H1 (cell line): ENCODE data around the gene SLC35F3. TPM values are rescaled to one million over a fixed set of nuclear protein-coding genes. Genes with fewer than 3 reads are reported as not detected.

Source experiments
- CTCF ChIA-PET: fragments of 300-600 bp; sonication (Branson Sonifier 250); formaldehyde crosslinking; loops from one replicate; lab custom pipeline; 2021; ENCODE audit not compliant: partially characterized antibody; lab: Charles Lee
- POLR2A ChIA-PET: fragments of 300-600 bp; sonication (Branson Sonifier 250); formaldehyde crosslinking; loops from one replicate; lab custom pipeline; 2021; ENCODE audit warnings: inconsistent platforms; ENCODE audit not compliant: partially characterized antibody; lab: Charles Lee
- DNase-seq, 2 experiments: peaks; one replicate each; pipeline versions ENCODE4 v3.0.0 to v3.0.0-alpha.2; 2010 to 2022; ENCODE audit warnings: low spot score in 2 of 2, low read depth in 1 of 2, mixed read lengths in 1 of 2
- FAIRE-seq: peaks from 2 replicates; lab custom pipeline; 2011; peaks lifted over from hg19 to GRCh38; lab: Jason Lieb, UNC
- H2AFZ ChIP-seq: 2 replicates; pipeline ENCODE4 v1.8.1; 2012; ENCODE audit warnings: low read length, inconsistent platforms
- H2AK5ac ChIP-seq: 2 replicates; pipeline ENCODE4 v1.6.1; 2013; ENCODE audit warnings: low read depth, low read length
- H2BK120ac ChIP-seq: replicated peaks from 2 replicates; pipeline ENCODE3; 2013; ENCODE audit warnings: low read depth, low read length, inconsistent platforms
- H2BK12ac ChIP-seq: 2 replicates; pipeline ENCODE4 v1.6.1; 2013; ENCODE audit warnings: low read depth, low read length
- H2BK15ac ChIP-seq: 2 replicates; pipeline ENCODE4 v1.6.1; 2013; ENCODE audit warnings: low read length
- H2BK20ac ChIP-seq: 2 replicates; pipeline ENCODE4 v1.6.1; 2013; ENCODE audit warnings: low read length
- H2BK5ac ChIP-seq: 2 replicates; pipeline ENCODE4 v1.6.1; 2013; ENCODE audit warnings: low read depth, low read length
- H3K14ac ChIP-seq: 2 replicates; pipeline ENCODE4 v1.6.1; 2013; ENCODE audit warnings: inconsistent platforms; ENCODE audit not compliant: insufficient read length
- H3K18ac ChIP-seq: 2 replicates; pipeline ENCODE4 v1.6.1; 2013; ENCODE audit warnings: low read length; ENCODE audit errors: extremely low read depth
- H3K23ac ChIP-seq: 2 replicates; pipeline ENCODE4 v1.6.1; 2013; ENCODE audit warnings: inconsistent platforms; ENCODE audit not compliant: insufficient read length
- H3K23me2 ChIP-seq: 2 replicates; pipeline ENCODE4 v1.6.1; 2013; ENCODE audit warnings: low read depth, low read length
- H3K27ac ChIP-seq: 2 replicates; pipeline ENCODE4 v1.6.1; 2011; ENCODE audit warnings: low read depth, low read length, inconsistent platforms
- H3K27me3 ChIP-seq, 4 experiments: replicated peaks in 1 of 4; 1 replicate in 1 of 4; 2 replicates in 3 of 4; pipeline versions ENCODE4 v1.6.1 to v1.8.1; 2011 to 2013; ENCODE audit warnings: low read length in 3 of 4, mild to moderate bottlenecking in 3 of 4, inconsistent platforms in 2 of 4, mixed read lengths in 2 of 4, moderate library complexity in 1 of 4; ENCODE audit not compliant: control insufficient read depth in 3 of 4, insufficient read depth in 3 of 4; ENCODE audit errors: extremely low read depth in 1 of 4
- H3K36me3 ChIP-seq, 4 experiments: 2 replicates each; pipeline versions ENCODE4 v1.6.1 to v1.8.1; 2011 to 2013; ENCODE audit warnings: mild to moderate bottlenecking in 4 of 4, low read length in 3 of 4, moderate library complexity in 2 of 4, control low read depth in 1 of 4, inconsistent platforms in 1 of 4; ENCODE audit not compliant: insufficient read depth in 4 of 4, control insufficient read depth in 2 of 4
- H3K4ac ChIP-seq: replicated peaks from 2 replicates; pipeline ENCODE3; 2013; ENCODE audit warnings: low read length, low read depth, mixed read lengths, inconsistent platforms; ENCODE audit not compliant: insufficient read length
- H3K4me1 ChIP-seq, 4 experiments: replicated peaks in 1 of 4; 1 replicate in 1 of 4; 2 replicates in 3 of 4; pipeline versions ENCODE4 v1.6.1 to v1.8.1; 2011 to 2013; ENCODE audit warnings: low read length in 3 of 4, inconsistent platforms in 2 of 4, mixed read lengths in 1 of 4; ENCODE audit not compliant: insufficient read depth in 4 of 4, control insufficient read depth in 3 of 4
- H3K4me2 ChIP-seq, 2 experiments: 2 replicates each; pipeline versions ENCODE4 v1.6.1 to v1.8.1; 2011 to 2013; ENCODE audit warnings: low read depth in 2 of 2, low read length in 2 of 2, control low read depth in 1 of 2, inconsistent platforms in 1 of 2, mild to moderate bottlenecking in 1 of 2; ENCODE audit not compliant: insufficient read depth in 1 of 2
- H3K4me3 ChIP-seq, 4 experiments: fragments of 200-600, 300-600 bp in 1 of 4; sonication (generic), shearing (Covaris generic), sonication (Bioruptor Twin) in 1 of 4; 2 replicates each; pipeline versions ENCODE4 v1.5.1 to v1.8.1; 2011 to 2016; ENCODE audit warnings: low read length in 4 of 4, low read depth in 3 of 4, control low read depth in 2 of 4, inconsistent platforms in 2 of 4, mild to moderate bottlenecking in 2 of 4, mixed read lengths in 1 of 4, moderate library complexity in 1 of 4; ENCODE audit not compliant: insufficient read depth in 2 of 4; ENCODE audit errors: extremely low read depth in 1 of 4
- H3K56ac ChIP-seq: replicated peaks from 2 replicates; pipeline ENCODE3; 2013; ENCODE audit warnings: low read depth, mild to moderate bottlenecking, mixed read lengths, low read length, inconsistent platforms; ENCODE audit not compliant: insufficient read length
- H3K79me1 ChIP-seq: 2 replicates; pipeline ENCODE4 v1.6.1; 2013; ENCODE audit warnings: low read depth, low read length, control low read depth
- H3K79me2 ChIP-seq, 2 experiments: 2 replicates each; pipeline versions ENCODE4 v1.6.1 to v1.8.1; 2012 to 2013; ENCODE audit warnings: low read length in 2 of 2, mild to moderate bottlenecking in 2 of 2, inconsistent platforms in 1 of 2; ENCODE audit not compliant: insufficient read depth in 2 of 2, control insufficient read depth in 1 of 2
- H3K9ac ChIP-seq, 4 experiments: replicated peaks in 1 of 4; 1 replicate in 1 of 4; 2 replicates in 3 of 4; pipeline versions ENCODE4 v1.6.1 to v1.8.1; 2011 to 2013; ENCODE audit warnings: low read depth in 3 of 4, low read length in 3 of 4, control low read depth in 2 of 4, mild to moderate bottlenecking in 2 of 4, moderate library complexity in 2 of 4, inconsistent platforms in 1 of 4; ENCODE audit errors: extremely low read depth in 1 of 4
- H3K9me3 ChIP-seq, 2 experiments: 2 replicates each; pipeline versions ENCODE4 v1.6.1 to v1.8.1; 2012 to 2013; ENCODE audit warnings: mild to moderate bottlenecking in 2 of 2, moderate library complexity in 2 of 2, control low read depth in 1 of 2, inconsistent platforms in 1 of 2, low read depth in 1 of 2, low read length in 1 of 2, mixed read lengths in 1 of 2; ENCODE audit not compliant: insufficient read depth in 2 of 2
- H4K20me1 ChIP-seq, 2 experiments: replicated peaks in 1 of 2; 2 replicates each; pipeline versions ENCODE3 to v1.8.1; 2011 to 2013; ENCODE audit warnings: inconsistent platforms in 2 of 2, low read length in 2 of 2, mild to moderate bottlenecking in 1 of 2; ENCODE audit not compliant: insufficient read depth in 2 of 2, control insufficient read depth in 1 of 2
- H4K5ac ChIP-seq: 2 replicates; pipeline ENCODE4 v1.6.1; 2013; ENCODE audit warnings: low read length, low read depth, mixed read lengths, inconsistent platforms; ENCODE audit not compliant: insufficient read length
- H4K8ac ChIP-seq: 2 replicates; pipeline ENCODE4 v1.8.0; 2013; ENCODE audit warnings: mild to moderate bottlenecking, moderate library complexity, low read length, inconsistent platforms; ENCODE audit not compliant: insufficient read depth; ENCODE audit errors: extremely low read depth
- H4K91ac ChIP-seq: replicated peaks from 2 replicates; pipeline ENCODE3; 2013; ENCODE audit warnings: low read length, mixed read lengths, inconsistent platforms; ENCODE audit not compliant: insufficient read length
- CHD1 ChIP-seq: IDR thresholded peaks from 2 replicates; pipeline ENCODE4 v1.6.1; 2012; ENCODE audit warnings: low read depth, low read length, improper control_type of control experiment
- EGR1 ChIP-seq: IDR thresholded peaks from 2 replicates; pipeline ENCODE4 v1.6.1; 2011; ENCODE audit warnings: low read depth, low read length, borderline replicate concordance
- EP300 ChIP-seq, 2 experiments: IDR thresholded peaks; 1 replicate in 1 of 2; 2 replicates in 1 of 2; pipeline ENCODE4 v1.6.1; 2011 to 2012; ENCODE audit warnings: low read depth in 2 of 2, low read length in 2 of 2, mild to moderate bottlenecking in 2 of 2, borderline replicate concordance in 1 of 2, inconsistent platforms in 1 of 2, moderate library complexity in 1 of 2
- GABPA ChIP-seq: IDR thresholded peaks from 2 replicates; pipeline ENCODE4 v1.6.1; 2011; ENCODE audit warnings: mild to moderate bottlenecking, low read length, moderate library complexity, borderline replicate concordance; ENCODE audit not compliant: insufficient read depth
- HDAC2 ChIP-seq, 2 experiments: fragments of 300-600 bp in 1 of 2; sonication (generic) in 1 of 2; IDR thresholded peaks; 2 replicates each; pipeline ENCODE4 v1.6.1; 2011 to 2012; ENCODE audit warnings: low read depth in 2 of 2, low read length in 2 of 2, mild to moderate bottlenecking in 2 of 2, moderate library complexity in 2 of 2, borderline replicate concordance in 1 of 2, inconsistent platforms in 1 of 2
- JUN ChIP-seq: IDR thresholded peaks from 2 replicates; pipeline ENCODE4 v1.6.1; 2011; ENCODE audit warnings: low read depth, mild to moderate bottlenecking, improper control_type of control experiment, low read length
- NANOG ChIP-seq: IDR thresholded peaks from 2 replicates; pipeline ENCODE4 v1.6.1; 2011; ENCODE audit warnings: low read length, low read depth, mild to moderate bottlenecking, inconsistent platforms; ENCODE audit not compliant: insufficient read depth, poor library complexity, severe bottlenecking
- PHF8 ChIP-seq: fragments of 200-600 bp; sonication (generic); conservative IDR thresholded peaks from 2 replicates; pipeline ENCODE4 v1.7.1; 2012; ENCODE audit warnings: low read depth, mild to moderate bottlenecking, inconsistent platforms, low read length, moderate library complexity
- POLR2A ChIP-seq, 2 experiments: IDR thresholded peaks; 1 replicate in 1 of 2; 2 replicates in 1 of 2; pipeline ENCODE4 v1.6.1; 2011; ENCODE audit warnings: low read depth in 2 of 2, low read length in 2 of 2, mild to moderate bottlenecking in 2 of 2; ENCODE audit errors: control extremely low read depth in 1 of 2
- RAD21 ChIP-seq, 2 experiments: IDR thresholded peaks in 1 of 2; conservative IDR thresholded peaks in 1 of 2; 2 replicates each; pipeline ENCODE4 v1.6.1; 2011; ENCODE audit warnings: low read depth in 2 of 2, low read length in 2 of 2, improper control_type of control experiment in 1 of 2, inconsistent platforms in 1 of 2, mild to moderate bottlenecking in 1 of 2, moderate library complexity in 1 of 2
- RBBP5 ChIP-seq: IDR thresholded peaks from 2 replicates; pipeline ENCODE4 v1.7.1; 2012; ENCODE audit warnings: low read depth, mild to moderate bottlenecking, inconsistent platforms, low read length, moderate library complexity, borderline replicate concordance
- SRF ChIP-seq: IDR thresholded peaks from 2 replicates; pipeline ENCODE4 v1.6.1; 2011; ENCODE audit warnings: mild to moderate bottlenecking, low read depth, low read length, moderate library complexity
- TCF12 ChIP-seq: IDR thresholded peaks from 2 replicates; pipeline ENCODE4 v1.6.1; 2011; ENCODE audit warnings: low read depth, mild to moderate bottlenecking, low read length
- WGBS, 2 experiments: shearing (Covaris generic) in 1 of 2; methylation state at CpG; one replicate each; pipeline versions ENCODE4 v1.1.6 to v1.1.7; 2013 to 2015; ENCODE audit warnings: low lambda C conversion rate in 2 of 2, mixed read lengths in 2 of 2, inconsistent platforms in 1 of 2, low coverage in 1 of 2, missing lambda C conversion rate in 1 of 2; ENCODE audit not compliant: insufficient replicate concordance in 2 of 2, insufficient coverage in 1 of 2, insufficient read length in 1 of 2; ENCODE audit errors: extremely low coverage in 1 of 2, missing lambda C conversion rate in 1 of 2; 5-methylcytosine and 5-hydroxymethylcytosine counted together
- polyA plus RNA-seq, 7 experiments: library from polyadenylated mRNA; depleted of rRNA in 3 of 7; stranded (reverse) in 5 of 7; unstranded in 2 of 7; fragments of >200 nt in 5 of 7; fragments of 200-250 nt in 2 of 7; gene quantifications; 1 replicate in 5 of 7; 2 replicates in 1 of 7; 4 replicates in 1 of 7; pipeline versions ENCODE4 v1.2.1 to v1.2.3, GENCODE V29; 2011 to 2013; ENCODE audit warnings: missing spikeins in 2 of 7, mixed read lengths in 2 of 7
- total RNA-seq: library from RNA; stranded (reverse); fragmentation: NEBNext Ultra II Directional; extraction: Animal tissue kit (Norgen Biotek cat#: 25700); gene quantifications from 2 replicates; pipeline ENCODE4 v1.2.1, GENCODE V29; 2021

Gene SLC35F3
- total and polyA plus RNA-seq, 2 of the 8 experiments (the other 6 are each of a cell fraction or from before 2014, with no cell fraction given) = 0.78 to 1.2 TPM

GRCh38 chr1:234123867-234124266 lies 219.4 kb downstream of the SLC35F3 start:
- Histone ChIP-seq H3K36me3 (no peaks in the 10 kb centered on the region), H3K18ac (no peak overlapping the region), H2AK5ac (no peak overlapping the region), H3K79me1 (no peaks in the 10 kb centered on the region), H2BK20ac (no peak overlapping the region), H4K20me1 (no peaks in the 10 kb centered on the region), H3K4me3 (no peak overlapping the region), H3K56ac (no peak overlapping the region), H3K4me2 (no peak overlapping the region), H3K4me1 (0 out of 7 replicates have a peak, but pooled peaks cover 0 to 2% (median 0%) of the 10 kb centered on the region in 4 experiments), H3K27ac (no peak overlapping the region), H3K23ac (no peak overlapping the region), H2AFZ (no peak overlapping the region), H3K4ac (no peak overlapping the region), H4K5ac (no peak overlapping the region), H3K79me2 (no peaks in the 10 kb centered on the region), H3K23me2 (no peaks in the 10 kb centered on the region), H2BK15ac (no peak overlapping the region), H3K27me3 (no peaks in the 10 kb centered on the region), H4K91ac (no peak overlapping the region), H2BK120ac (no peak overlapping the region), H3K9ac (no peak overlapping the region), H2BK5ac (no peak overlapping the region), H3K14ac (no peak overlapping the region), H2BK12ac (no peak overlapping the region), H4K8ac (no peak overlapping the region), H3K9me3 (no peaks in the 10 kb centered on the region)
- no peak for FAIRE-seq
- ChIA-PET CTCF (interaction anchor here (0.8 to 4.8 kb wide), 15 partner anchors 10 to 286 kb away, joined by 3 to 76 read pairs (median 7); no protein-coding TSS in a partner anchor), POLR2A (no interaction called here)
- DNase-seq = no peak
- 81% methylated on average over 5 of the region's 5 CpGs; no CpG with 5 or more reads in 1 of the 2 experiments for WGBS, 2 experiments
- TF ChIP-seq CHD1 = no peak
- no peak for TF ChIP-seq HDAC2 (IDR thresholded peaks at IDR 0.05; ENCODE audit: borderline replicate concordance in 1 of 2, low read depth in 2 of 2, low read length in 2 of 2)
- no peak for TF ChIP-seq GABPA
- TF ChIP-seq RBBP5 = no peak
- no peak for TF ChIP-seq RAD21 (IDR thresholded peaks at IDR 0.05 in 1 of 2, conservative IDR thresholded peaks at IDR 0.05 in 1 of 2; ENCODE audit: low read depth in 2 of 2, low read length in 2 of 2)
- TF ChIP-seq SRF = no peak
- no peak for TF ChIP-seq EP300 (IDR thresholded peaks at IDR 0.05; ENCODE audit: borderline replicate concordance in 1 of 2, low read depth in 2 of 2, low read length in 2 of 2)
- no peak for TF ChIP-seq POLR2A (IDR thresholded peaks at IDR 0.05; ENCODE audit: control extremely low read depth in 1 of 2, low read depth in 2 of 2, low read length in 2 of 2)
- TF ChIP-seq EGR1 = no peak
- no peak for TF ChIP-seq NANOG
- no peak for TF ChIP-seq TCF12
- TF ChIP-seq PHF8 = no peak
- TF ChIP-seq JUN = no peak
